Measurements from ENCODE around the gene FTO.
"Not testable (repeated sequence)": the region's sequence is repeated elsewhere in the genome, so short reads cannot be mapped to it uniquely, and the experiment has no call there.

The FTO gene

DNA sequence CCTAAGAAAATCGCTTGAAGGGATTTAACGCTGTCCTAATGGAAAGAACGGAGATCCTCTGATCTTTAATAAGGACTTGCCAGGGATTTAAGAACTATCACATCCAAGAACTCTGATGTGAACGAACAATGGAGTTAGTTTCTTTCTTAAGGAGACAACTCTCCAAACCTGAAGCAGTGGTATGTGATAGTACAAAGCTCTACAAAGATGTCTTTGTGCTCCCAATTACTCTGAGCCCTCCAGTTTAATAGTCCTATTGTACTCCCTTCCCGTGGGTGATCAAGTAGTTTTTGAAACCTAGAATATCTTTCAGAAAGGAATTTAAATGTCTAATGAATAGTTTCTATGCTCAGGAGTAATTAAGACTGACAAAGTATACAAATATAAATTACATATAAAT, 123.8 kb downstream of the FTO start:
- no peak for DNase-seq (ENCODE audit: low spot score)

DNA sequence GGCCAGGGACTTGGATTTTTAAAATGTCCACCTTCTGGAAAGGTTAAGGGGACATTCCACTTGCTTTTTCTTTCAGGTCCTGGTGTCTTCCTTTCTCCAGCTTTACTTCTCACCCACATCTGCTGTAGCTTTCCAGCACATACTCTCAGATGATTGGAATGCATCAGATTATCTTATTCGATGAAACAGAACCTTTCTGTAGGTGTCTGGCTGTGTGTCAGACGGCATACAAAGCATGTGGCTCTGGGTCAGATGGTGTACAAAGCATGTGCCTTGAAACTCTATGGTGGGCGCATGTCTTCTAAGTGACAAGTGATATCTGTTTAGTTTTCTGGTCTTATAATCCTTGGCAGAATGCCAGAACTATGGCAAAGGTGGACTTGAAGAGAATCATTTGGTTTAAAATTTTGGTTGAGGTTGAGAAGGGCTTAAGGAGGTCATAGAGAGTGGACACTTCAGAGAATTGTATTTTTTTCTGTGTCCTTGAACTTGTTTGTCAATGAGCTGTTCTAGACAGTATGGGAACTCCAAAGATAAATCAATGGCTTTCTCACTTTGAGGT, 125.3 kb downstream of the FTO start:
- peak; percentile 33 for DNase-seq (ENCODE audit: low spot score)

DNA sequence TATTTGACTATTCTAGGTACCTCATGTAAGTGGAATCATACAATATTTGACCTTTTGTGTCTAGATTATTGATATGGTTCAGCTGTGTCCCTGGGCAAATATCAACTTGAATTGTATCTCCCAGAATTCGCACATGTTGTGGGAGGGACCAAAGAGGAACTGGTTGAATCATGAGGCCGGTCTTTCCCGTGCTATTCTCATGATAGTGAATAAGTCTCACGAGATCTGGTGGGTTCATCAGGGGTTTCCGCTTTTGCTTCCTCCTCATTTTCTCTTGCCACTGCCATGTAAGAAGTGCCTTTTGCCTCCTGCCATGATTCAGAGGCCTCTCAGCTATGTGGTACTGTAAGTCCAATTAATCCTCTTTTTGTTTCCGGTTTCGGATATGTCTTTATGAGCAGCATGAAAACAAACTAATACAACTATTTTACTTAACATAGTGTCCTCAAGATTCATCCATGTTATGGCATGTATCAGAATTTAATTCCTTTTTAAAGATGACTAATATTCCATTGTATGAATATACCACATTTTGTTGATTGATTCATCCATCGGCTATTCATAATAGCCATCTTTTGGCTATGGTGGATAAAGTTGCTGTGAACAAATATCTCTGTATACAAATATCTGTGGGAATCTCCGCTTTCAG, 129.1 kb downstream of the FTO start:
- no peak for DNase-seq (ENCODE audit: low spot score)

DNA sequence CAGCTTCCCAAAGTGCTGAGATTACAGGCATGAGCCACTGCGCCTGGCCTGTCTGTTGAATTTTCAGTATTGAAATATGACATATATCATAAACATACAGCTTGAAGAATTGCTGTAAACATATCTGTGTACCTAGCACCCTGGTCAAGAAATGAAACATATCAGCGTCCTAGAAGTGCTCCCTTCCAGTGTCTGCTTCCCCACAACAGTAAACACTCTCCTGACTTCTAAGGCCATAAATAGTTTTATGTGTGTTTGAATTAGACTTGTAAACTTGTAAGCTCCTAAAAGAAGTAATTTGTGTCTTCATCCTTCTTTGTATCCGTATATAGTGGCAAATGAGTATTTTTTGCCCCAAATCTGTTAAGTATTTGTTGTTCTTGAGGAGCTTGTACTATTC, 132.2 kb downstream of the FTO start:
- DNase-seq (ENCODE audit: low spot score) = no peak

DNA sequence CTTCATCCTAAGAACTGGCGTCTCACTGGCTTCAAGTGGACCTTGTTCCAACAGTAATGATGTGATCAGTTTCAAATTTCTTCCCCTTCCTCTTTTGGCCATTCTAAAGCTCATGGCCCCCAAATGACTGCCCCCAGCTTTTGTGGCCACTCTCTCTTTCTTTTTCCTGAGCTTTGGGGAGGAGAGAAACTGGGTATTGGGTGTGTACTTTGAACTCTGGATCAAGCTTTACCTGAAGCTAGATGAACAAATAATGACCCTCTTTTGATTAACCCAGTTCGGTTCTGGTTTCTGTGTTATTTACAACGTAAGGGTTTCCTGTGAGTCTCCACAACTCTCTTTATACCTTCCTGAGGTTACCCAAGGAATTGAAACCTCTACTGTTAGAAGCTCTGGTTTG, 132.7 kb downstream of the FTO start:
- no peak for DNase-seq (ENCODE audit: low spot score)

DNA sequence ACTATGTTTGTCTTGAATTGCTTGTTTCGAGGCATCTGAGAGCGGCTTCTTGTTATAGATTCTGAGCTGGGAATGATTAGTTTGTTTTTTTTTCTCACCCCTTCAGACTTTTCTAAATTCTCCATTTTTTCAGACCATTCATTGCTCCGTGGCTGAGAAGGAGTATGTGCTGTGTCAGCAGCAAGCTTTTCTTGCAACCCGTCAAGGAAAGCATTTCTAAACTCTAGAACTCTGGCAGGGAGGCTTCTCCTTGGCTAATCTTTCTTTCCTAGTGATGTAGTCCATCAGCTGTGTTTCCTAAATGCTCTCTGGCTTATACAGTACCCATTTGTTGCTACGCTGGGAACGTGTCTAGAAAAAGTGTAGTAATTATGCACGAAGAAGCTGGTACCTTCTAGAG, 133.5 kb downstream of the FTO start:
- peak; percentile 18 for DNase-seq (ENCODE audit: low spot score)

DNA sequence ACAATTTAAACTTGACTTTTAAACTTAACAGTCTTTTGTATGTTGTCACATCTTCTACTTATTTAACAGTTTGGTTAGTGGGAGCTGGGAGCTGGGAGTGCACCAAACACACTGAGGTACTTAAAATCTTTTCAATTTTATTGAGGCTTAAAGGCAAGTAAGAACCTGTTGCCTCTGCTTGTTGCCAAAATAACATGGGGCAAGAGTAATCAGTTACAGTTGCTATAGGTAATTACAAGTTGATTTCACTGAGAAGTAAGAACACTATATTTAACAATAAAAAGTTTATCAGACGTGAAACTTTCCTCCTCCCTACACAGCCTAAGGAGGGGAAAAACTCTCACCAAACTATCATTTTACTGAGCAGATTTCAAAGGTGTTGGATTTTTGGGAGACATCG, 135.2 kb downstream of the FTO start:
- no peak for DNase-seq (ENCODE audit: low spot score)

DNA sequence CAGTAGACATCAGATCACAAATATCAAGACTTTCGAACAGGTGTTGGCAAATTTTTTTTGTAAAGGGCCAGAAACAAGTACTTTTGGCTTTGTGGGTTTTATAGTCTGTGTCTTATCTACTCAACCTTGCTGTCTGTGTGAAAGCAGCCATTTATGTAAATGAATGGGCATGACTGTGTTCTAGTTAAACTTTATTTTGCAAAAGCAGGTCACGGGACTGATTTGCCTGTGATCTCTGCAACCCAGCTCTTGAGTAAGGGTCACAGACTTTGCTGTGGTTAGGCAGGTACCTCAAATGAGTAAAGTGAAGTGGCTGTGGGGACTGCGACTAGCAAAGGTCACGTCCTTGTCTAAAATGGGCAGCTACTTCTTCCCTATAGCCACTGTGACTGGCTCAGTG, 136.5 kb downstream of the FTO start:
- DNase-seq (ENCODE audit: low spot score) = no peak

DNA sequence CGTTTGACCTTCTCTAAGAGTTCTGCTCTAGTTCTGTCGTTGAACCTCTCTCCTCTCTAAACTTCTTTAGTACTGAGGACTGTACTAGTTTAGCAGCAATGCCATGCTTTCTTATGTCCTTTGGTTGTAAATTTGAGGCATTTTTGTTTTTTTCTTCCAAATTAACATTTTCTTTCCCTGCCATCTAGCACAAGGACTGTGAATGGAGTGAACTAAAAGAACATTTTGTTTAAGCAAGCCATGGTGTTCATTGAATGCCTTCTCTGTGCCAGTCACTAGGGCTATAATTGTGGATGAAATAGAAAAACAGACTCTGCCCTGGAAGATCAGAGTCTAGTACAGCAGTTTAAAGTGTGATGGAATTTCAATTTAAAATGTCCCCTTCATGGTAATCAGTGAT, 137.9 kb downstream of the FTO start:
- DNase-seq (ENCODE audit: low spot score) = no peak

DNA sequence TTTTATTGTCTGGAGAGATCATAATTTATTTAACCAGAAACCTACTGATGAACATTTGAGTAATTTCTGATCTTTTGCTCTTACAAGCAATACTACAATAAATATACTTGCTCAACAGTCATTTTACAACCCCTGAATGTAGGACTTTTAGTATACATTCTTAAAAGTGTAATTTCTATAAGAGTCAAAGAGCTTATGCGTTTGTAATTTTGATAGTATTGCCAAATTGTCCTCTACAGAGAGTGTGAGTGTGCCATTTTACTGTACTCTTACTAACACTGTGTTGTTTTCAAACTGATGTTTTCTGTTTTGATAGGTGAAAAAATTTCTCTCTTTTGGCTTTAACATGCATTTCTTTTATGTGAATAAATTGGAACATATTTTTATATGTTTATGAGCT, 139.1 kb downstream of the FTO start:
- no peak for DNase-seq (ENCODE audit: low spot score)

DNA sequence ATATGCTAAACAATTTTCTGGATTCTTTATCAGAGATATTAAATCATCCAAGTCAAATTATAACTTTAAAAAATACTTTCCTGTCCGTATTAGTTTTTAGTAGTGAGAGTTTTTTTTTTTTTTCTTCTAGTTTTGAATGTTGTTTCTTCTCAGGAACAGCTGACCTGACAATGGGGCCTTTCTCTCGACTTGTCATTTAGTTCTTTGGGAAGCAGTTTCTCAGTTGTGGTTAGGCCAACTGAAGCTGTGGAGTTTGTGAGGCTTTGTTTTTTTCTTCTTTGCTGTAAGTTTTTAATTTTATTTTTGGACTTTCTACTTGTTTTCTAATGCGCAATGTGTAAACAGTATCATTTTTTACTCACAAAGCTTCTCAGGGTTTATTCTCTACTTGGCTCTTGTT, 140.8 kb downstream of the FTO start:
- DNase-seq (ENCODE audit: low spot score) = no peak

DNA sequence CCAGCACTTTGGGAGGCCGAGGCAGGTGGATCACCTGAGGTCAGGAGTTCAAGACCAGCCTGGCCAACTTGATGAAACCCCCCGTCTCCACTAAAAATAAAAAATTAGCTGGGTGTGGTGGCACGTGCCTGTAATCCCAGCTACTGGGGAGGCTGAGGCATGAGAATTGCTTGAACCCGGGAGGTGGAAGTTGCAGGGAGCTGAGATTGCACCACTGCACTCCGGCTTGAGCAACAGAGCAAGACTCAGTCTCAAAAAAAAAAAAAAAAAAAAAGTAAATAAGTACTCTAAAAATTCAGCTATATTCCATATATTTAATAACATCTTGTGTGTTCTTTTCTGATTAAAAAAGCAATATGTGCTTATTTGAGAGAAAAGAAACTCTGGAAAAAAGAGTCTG, 142.6 kb downstream of the FTO start:
- not testable (repeated sequence) for DNase-seq (ENCODE audit: low spot score)

DNA sequence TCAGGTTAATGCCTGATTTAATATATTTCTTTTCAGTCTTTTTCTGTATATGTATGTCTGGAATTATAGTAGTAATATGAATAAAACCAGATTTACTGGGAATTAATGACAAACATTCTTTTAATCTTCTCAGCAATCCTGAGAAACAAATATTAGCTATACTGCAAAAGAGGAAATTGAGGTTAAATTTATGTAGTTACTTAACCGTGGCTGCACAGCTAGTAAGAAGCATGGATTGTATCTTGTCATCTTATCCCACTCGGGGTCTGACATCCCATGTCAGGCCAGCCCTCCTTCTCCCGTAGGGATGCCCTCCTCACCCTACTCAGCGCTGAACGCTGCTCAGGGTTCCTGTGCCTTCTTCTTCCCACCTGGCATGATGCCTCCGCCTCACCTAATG, 143.0 kb downstream of the FTO start:
- DNase-seq (ENCODE audit: low spot score) = no peak

DNA sequence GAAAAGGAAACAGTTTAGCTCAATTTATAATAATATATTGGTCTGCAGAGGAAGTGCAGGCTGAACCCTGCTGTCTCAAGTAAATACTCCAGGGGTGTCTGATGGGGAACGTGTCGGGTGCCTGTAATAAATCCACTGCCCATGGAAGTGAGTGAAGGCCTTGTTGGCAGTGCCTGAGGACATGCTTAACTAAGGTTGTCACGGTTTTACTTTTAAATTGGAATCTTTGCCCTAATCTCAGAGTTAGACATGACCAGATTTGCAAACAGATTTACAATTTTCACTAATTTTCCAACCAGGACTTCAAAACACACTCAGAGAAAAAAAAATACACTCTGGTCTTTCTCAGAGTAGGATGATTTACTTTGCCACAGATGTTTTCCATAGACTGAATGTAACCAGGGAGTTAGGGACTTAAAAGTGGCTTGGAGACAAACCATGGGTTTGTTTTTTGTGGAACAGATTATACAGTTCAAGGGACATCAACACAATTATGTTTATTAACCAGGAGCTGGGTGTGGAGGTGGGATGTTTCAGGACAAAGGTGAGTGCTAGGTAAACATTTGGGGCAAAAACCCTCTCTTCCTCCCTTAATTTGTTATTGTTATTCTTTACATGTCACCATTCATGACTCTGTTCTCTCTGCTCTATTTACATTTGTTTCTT, 144.5 kb downstream of the FTO start:
- no peak for DNase-seq (ENCODE audit: low spot score)

DNA sequence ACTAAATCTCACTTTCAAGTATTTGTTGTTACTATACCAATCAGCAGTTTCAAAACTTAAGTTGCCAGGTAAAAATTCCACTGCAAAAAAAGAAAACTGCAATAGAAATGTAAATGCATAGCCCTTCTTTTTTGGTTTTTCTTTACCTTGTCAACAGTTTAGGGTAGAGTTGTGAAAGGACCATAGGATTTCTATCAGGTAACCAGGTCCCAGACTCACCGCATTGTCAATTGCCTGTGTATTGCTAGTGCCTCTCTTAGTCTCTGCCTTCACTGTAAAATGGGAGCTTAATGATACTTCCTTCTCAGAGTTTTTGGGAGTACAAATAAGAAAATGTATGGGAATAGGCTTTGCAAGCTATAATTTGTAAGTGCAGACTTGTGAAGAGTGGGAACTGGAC, 145.0 kb downstream of the FTO start:
- DNase-seq (ENCODE audit: low spot score) = no peak

DNA sequence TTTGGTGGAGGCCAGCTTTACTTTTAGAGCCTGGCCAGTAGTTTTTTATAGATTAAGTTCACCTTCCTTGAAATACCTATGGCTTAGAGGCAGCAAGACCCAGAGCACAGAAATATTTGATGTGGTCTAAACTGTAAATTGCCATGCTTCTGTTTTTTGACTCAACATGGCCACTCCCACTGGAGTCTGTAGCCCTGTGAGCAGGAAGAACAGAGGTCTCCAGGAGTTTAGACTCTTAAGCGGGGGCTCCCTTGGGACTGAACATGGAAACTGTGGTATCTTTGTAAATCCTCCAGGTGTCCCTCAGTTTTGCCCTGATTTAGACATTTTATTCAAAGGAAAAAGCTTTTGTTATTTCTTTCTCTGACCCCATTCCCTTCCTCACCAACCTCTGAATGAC, 145.6 kb downstream of the FTO start:
- DNase-seq (ENCODE audit: low spot score) = no peak

DNA sequence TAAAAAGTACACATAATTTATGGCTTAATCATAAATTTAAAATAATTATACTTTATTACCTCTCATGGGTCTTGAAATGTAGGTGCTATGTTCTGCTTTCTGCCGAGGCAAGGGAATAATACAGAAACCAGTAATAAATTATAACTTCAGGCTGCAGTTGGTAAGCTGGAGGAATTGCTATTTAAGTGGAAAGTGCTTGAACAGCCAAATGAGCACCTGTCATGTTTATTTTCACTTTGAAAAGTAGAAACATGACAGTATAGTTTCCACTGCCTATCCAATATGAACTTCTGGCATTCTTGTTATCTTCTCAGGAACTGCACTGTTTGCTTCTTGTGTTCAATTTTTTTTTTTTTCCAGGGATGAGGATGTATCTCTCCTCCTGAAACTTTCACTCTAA, 146.0 kb downstream of the FTO start:
- DNase-seq (ENCODE audit: low spot score) = no peak

DNA sequence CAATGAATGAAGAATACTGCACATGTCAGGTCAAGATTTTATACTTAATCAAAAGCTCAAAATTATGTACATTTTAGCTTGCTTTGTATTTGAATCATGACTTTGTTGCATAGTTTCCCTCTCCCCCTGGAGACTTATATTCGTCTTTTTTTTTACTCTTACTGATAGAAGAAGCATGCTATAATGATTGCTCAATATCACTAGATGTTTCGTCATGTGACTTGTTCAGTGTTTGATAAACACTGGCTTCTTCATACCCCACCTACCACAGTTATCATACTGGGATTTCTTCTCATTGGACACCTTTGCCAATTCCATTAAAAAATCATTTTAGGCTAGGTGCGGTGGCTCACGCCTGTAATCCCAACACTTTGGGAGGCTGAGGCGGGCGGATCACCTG, 148.7 kb downstream of the FTO start:
- DNase-seq (ENCODE audit: low spot score) = no peak

DNA sequence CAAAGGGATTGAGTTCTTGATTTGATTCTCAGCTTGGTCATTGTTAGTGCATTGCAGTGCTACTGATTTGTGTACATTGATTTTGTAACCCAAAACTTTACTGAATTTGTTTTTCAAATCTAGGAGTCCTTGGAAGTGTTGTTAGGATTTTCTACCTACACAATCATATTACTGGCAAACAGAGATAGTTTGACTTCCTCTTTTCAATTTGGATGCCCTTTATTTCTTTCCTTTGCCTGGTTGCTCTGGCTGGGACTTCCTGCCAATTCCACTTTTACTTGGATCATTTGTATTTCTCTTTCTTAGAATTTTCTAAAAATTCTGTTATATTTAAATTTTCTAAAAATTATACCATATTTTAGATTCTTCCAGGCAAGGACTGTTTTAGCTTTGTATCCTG, 151.1 kb downstream of the FTO start:
- DNase-seq (ENCODE audit: low spot score) = no peak

DNA sequence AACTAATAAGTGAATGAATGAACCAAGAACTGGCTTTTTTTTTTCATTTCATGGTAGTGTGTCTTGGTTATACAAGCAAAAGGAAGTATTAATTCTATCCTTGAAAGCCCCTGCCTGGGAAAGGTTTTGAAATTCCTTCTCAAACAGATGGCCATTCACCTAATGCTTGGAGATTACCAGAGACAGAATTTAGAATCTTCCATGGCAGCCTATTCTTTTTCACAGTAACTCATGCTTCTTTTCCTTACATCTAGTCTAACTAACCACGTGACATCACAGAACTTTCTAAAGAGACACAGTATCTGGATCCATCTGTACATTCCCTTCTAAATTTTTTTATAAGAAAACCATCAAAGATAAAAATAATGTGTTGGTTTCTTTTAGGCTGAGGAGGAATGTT, 151.6 kb downstream of the FTO start:
- no peak for DNase-seq (ENCODE audit: low spot score)

DNA sequence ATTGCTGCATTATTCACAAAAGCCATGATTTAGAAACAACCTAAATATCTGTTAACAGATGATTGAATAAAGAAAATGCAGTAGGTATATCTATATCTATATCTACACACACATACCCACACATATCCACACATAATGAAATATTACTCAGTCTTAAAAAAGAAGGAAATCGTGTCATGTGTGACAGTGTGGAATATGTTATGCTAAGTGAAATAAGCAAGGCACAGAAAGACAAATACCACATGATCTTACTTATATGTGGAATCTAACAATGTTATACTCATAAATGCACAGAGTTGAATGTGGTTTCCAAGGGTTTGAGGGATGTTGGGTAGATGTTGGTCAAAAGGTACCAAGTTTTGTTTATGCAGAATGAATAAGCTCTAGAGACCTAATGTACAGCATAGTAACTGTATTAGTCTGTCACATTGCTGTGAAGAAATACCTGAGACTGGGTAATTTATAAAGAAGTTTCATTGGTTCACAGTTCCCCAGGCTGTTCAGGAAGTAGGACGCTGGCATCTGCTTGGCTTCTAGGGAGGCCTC, 156.1 kb downstream of the FTO start:
- DNase-seq (ENCODE audit: low spot score) = no peak

DNA sequence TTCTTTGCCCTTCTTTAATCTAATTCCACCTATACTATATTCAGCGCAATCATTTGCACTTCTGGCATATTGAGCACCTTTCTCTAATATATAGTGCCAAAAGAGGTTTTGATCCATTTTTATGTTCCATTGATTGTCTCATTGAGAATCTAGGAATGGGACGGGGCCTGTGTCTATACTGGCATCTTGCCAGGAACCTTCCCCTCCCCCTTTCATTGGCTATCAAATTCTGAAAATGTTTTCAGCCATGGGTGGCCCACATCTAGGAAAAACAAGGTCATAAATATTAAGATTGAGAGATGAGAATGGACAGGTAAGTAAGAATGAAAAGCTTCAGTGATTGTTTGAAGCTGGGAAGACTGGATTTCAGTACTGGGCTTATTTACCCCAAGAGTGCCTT, 159.9 kb downstream of the FTO start:
- DNase-seq (ENCODE audit: low spot score) = no peak

DNA sequence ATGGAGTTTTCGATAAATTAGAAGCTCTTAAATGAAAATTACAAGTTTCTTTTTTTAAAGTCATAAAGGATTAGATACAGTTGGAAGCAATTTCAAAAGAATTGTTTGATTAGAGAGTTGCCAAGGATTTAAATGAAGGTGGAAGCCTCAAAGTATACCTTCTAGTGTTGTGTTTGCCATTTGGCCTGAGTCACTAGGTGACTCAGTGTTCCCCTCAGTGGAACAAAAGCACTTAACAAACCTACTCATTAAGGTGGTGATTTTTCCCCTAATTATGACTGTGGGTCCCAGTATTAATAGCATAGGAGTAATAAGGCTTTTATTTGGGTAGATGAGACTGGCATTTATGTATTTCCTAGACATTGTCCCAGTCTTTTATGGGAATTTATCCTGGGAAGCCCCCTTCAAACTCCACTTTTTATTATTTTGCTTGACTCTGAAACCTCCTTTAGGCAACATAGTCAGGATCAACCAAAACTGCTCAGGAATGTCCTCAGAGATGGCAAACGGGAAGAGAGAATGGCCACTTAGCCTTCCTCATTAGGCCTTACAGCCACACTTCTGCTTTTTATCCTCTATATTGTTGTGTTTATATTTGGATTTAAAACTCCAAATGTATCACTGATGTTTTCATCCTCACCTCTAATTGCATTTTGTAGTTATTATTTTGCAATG, 161.0 kb downstream of the FTO start:
- DNase-seq (ENCODE audit: low spot score) = no peak

All from GM03348 (cell line).